Gastroesophageal sphincter (tissue), 4 donors: ENCODE measurements around the gene PAGE5. TPM values are rescaled to one million over a fixed set of nuclear protein-coding genes. Genes with fewer than 3 reads are reported as not detected.

ENCODE experiments used
- ATAC-seq: fragments of 150-250 bp; one replicate; pipeline ENCODE4 v1.9.1; 2016; ENCODE audit warnings: mild to moderate bottlenecking, moderate library complexity
- H3K27ac ChIP-seq, 4 donors: fragments of 200-600 bp; sonication (generic) in 3 of 4; 1 replicate in 3 of 4; 2 replicates in 1 of 4; pipeline ENCODE4 v1.5.1; 2016 to 2019
- H3K27me3 ChIP-seq: fragments of 200-600 bp; sonication (generic); one replicate; pipeline ENCODE4 v1.5.1; 2019
- H3K36me3 ChIP-seq, 2 donors: fragments of 200-600 bp; sonication (generic); one replicate each; pipeline ENCODE4 v1.5.1; 2019; ENCODE audit warnings: control low read depth in 1 of 2
- H3K4me1 ChIP-seq, 3 donors: fragments of 200-600 bp; sonication (generic); 1 replicate in 2 of 3; 2 replicates in 1 of 3; pipeline ENCODE4 v1.5.1; 2016 to 2019; ENCODE audit warnings: control low read depth in 2 of 3
- H3K4me3 ChIP-seq, 2 donors: fragments of 200-600 bp; sonication (generic); one replicate each; pipeline ENCODE4 v1.5.1; 2019; ENCODE audit warnings: mild to moderate bottlenecking in 1 of 2, moderate library complexity in 1 of 2
- H3K9me3 ChIP-seq, 3 donors: fragments of 200-600 bp; sonication (generic); one replicate each; pipeline ENCODE4 v1.5.1; 2017 to 2019; ENCODE audit warnings: control low read depth in 2 of 3
- CTCF ChIP-seq, 4 experiments: fragments of 200-600 bp in 2 of 4; fragments of 450-650 bp in 2 of 4; sonication (generic) in 1 of 4; IDR thresholded peaks; one replicate each; pipeline ENCODE4 v1.5.1; 2017 to 2019; ENCODE audit warnings: antibody characterized with exemption in 4 of 4, mild to moderate bottlenecking in 2 of 4, moderate library complexity in 2 of 4
- EP300 ChIP-seq: sonication (generic); formaldehyde crosslinking; IDR thresholded peaks from one replicate; pipeline ENCODE4 v1.6.1; 2017; ENCODE audit warnings: antibody characterized with exemption, mild to moderate bottlenecking
- POLR2A ChIP-seq, 2 donors: fragments of 450-650 bp; IDR thresholded peaks; one replicate each; pipeline ENCODE4 v1.6.1; 2017; ENCODE audit warnings: antibody characterized with exemption in 2 of 2, mild to moderate bottlenecking in 2 of 2, moderate library complexity in 1 of 2
- POLR2AphosphoS5 ChIP-seq: sonication (generic); formaldehyde crosslinking; IDR thresholded peaks from one replicate; pipeline ENCODE4 v1.6.1; 2017; ENCODE audit warnings: antibody characterized with exemption
- WGBS, 2 donors: methylation state at CpG; one replicate each; pipeline ENCODE4 v1.1.5; 2018; ENCODE audit warnings: low coverage in 1 of 2; 5-methylcytosine and 5-hydroxymethylcytosine counted together
- total RNA-seq, 4 donors: library from RNA; depleted of rRNA; stranded (reverse); fragments of >200 nt; gene quantifications; one replicate each; pipeline ENCODE4 v1.1.0, GENCODE V29; 2016

PAGE5 gene
- total RNA-seq, 4 donors from 2014 or later: not detected

- Histone ChIP-seq H3K4me3 (no peak overlapping the region), H3K4me1 (no peaks in the 10 kb centered on the region), H3K27me3 (no peaks in the 10 kb centered on the region), H3K27ac (no peak overlapping the region), H3K36me3 (no peaks in the 10 kb centered on the region), H3K9me3 (no peaks in the 10 kb centered on the region)
- no peak for ATAC-seq
- TF ChIP-seq POLR2A (IDR thresholded peaks at IDR 0.05) (no peak), POLR2AphosphoS5 (no peak), CTCF (IDR thresholded peaks at IDR 0.05) (no peak), EP300 (no peak)
These were observed 33.4 kb downstream of the PAGE5 start for GRCh38 chrX:55253528-55253927.

GRCh38 chrX:55260806-55261205, 40.7 kb downstream of the PAGE5 start:
- no peaks in the 10 kb centered on the region for H3K27me3 ChIP-seq

DNA sequence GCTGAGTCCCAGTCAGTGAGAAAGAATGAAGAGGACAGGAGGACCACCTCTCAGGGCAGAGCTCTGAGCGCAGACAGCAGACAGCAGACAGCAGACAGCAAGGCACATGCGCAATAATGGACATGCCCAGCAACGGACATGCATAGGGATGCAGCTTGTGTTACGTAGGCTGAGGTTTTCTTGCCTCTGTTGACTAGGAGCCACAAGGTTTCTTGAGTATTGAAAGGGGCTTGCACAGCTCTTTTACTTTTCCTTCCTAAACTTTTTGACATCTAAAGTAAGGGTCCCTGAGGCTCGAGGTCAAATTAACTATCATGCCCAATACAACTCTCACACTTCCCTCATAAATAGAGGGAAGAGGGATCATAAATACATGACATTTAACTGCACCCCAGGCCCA, 44.7 kb downstream of the PAGE5 start, which contains the start of gene PAGE3:
PAGE3 (minus strand) TSS at position 101 of the 400 bp plus-strand sequence. CDS start 1,013 bp downstream, outside the sequence.
- Histone ChIP-seq H3K9me3 (no peaks in the 10 kb centered on the region), H3K27ac (no peak within 1 kb of the TSS), H3K4me1 (no peaks in the 10 kb centered on the region), H3K4me3 (no peak within 1 kb of the TSS), H3K27me3 (no peaks in the 10 kb centered on the region), H3K36me3 (no peaks in the 10 kb centered on the region)
- ATAC-seq: no peak
- TF ChIP-seq POLR2A (IDR thresholded peaks at IDR 0.05) (no peak), CTCF (IDR thresholded peaks at IDR 0.05) (no peak), EP300 (no peak), POLR2AphosphoS5 (no peak)
- 80 to 92% methylated on average over 1 to 2 of the region's 5 CpGs for WGBS, 2 donors

More at GRCh38 chrX:55260806-55261205, 40.7 kb downstream of the PAGE5 start:
- no peaks in the 10 kb centered on the region for H3K4me1 ChIP-seq
- no peak for ATAC-seq
- no peaks in the 10 kb centered on the region for H3K9me3 ChIP-seq
- 67 to 80% methylated on average over 1 to 2 of the region's 2 CpGs for whole genome bisulfite sequencing, 2 donors
- no peak overlapping the region for H3K4me3 ChIP-seq
- H3K36me3 ChIP-seq: no peaks in the 10 kb centered on the region
- TF ChIP-seq CTCF (IDR thresholded peaks at IDR 0.05) (no peak), EP300 (no peak), POLR2A (IDR thresholded peaks at IDR 0.05) (no peak), POLR2AphosphoS5 (no peak)
- H3K27ac ChIP-seq: no peak overlapping the region

Other genes starting within 250 kb of the PAGE5 start
- under 1 TPM in 1 of 4 donors, not detected in 3; 0.15 TPM for gene PFKFB1, start 226.2 kb upstream of the PAGE5 start, total RNA-seq
- gene APEX2, start 220.0 kb upstream of the PAGE5 start, total RNA-seq: 1 to 10 TPM; 5.4 to 9.7 (median 6.4) TPM
- 1 to 10 TPM in 2 of 4 donors, under 1 TPM in 1, not detected in 1; 0.39 to 2.2 (median 1.4) TPM for gene ALAS2, start 189.4 kb upstream of the PAGE5 start, total RNA-seq
- gene PAGE2B, start 145.3 kb upstream of the PAGE5 start, total RNA-seq: not detected
- not detected for gene PAGE2, start 131.3 kb upstream of the PAGE5 start, total RNA-seq
- gene PAGE3, start 44.6 kb downstream of the PAGE5 start, total RNA-seq: not detected
- 10 to 100 TPM; 21.8 to 32.7 (median 25.6) TPM for gene MAGEH1, start 231.8 kb downstream of the PAGE5 start, total RNA-seq